Urinary bladder (tissue), 4 donors: Measurements from ENCODE around the gene VWA7. TPM values are rescaled to one million over a fixed set of nuclear protein-coding genes. Genes with fewer than 3 reads are reported as not detected.

Experiments used
- DNase-seq: peaks from one replicate; pipeline ENCODE4 v3.0.0-alpha.2; 2015; ENCODE audit errors: extremely low spot score
- H3K27ac ChIP-seq: one replicate; pipeline ENCODE4 v1.5.1; 2013; ENCODE audit warnings: low read depth, mild to moderate bottlenecking, moderate library complexity
- H3K36me3 ChIP-seq: one replicate; pipeline ENCODE4 v1.6.1; 2013; ENCODE audit warnings: mild to moderate bottlenecking, moderate library complexity; ENCODE audit not compliant: insufficient read depth
- H3K4me1 ChIP-seq: one replicate; pipeline ENCODE4 v1.6.1; 2013; ENCODE audit warnings: mild to moderate bottlenecking, moderate library complexity; ENCODE audit not compliant: insufficient read depth
- H3K4me3 ChIP-seq: one replicate; pipeline ENCODE4 v1.5.1; 2013; ENCODE audit warnings: low read depth, low read length
- WGBS: extraction: QIAGEN DNeasy Blood & Tissue Kit; methylation state at CpG from one replicate; pipeline ENCODE4 v1.1.7; 2013; 5-methylcytosine and 5-hydroxymethylcytosine counted together
- polyA plus RNA-seq: library from polyadenylated mRNA; stranded (reverse); fragments of 200-250 nt; gene quantifications from one replicate; pipeline ENCODE4 v1.2.3, GENCODE V29; 2013
- total RNA-seq: library from RNA; depleted of rRNA; stranded (reverse); fragments of >200 nt; gene quantifications from one replicate; pipeline ENCODE4 v1.2.3, GENCODE V29; 2014
- donor health status: healthy with polysubstance abuse.
- donor health status: healthy.

VWA7 gene
- total and polyA plus RNA-seq, 2 donors, result 0.39 to 0.42 TPM

DNA sequence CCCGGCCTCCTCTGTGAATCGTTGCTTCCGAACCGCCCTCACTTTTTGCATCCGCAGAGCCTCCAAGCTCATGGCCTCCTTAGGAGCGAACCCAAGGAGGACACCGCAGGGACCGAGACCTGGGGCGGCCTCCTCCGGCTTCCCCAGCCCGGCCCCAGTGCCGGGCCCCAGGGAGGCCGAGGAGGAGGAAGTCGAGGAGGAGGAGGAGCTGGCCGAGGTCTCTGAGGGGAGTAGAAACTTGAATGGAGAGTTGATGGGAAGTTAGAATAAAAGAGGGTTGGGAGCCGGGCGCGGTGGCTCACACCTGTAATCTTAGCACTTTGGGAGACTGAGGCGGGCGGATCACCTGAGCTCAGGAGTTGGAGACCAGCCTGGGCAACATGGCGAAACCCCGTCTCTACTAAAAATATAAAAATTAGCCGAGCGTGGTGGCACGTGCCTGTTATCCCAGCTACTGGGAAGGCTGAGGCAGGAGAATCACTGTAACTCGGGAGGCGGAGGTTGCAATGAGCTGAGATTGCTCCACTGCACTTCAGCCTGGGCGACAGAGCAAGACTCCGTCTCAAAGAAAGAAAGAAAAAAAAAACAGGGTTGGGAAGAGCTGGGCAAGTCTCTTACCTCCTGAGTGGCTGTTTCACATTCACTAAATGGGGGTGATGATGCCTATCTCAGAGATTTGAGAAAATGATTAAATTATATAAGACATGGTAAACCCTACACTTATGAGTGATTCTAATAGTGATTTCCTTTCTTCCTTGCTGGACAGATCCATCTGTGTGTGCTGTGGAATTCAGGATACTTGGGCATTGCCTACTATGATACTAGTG lies 36.5 kb downstream of the VWA7 start:
- 21% methylated on average over 29 of the region's 29 CpGs for WGBS
- Histone ChIP-seq H3K27ac (no peak overlapping the region), H3K4me3 (peak overlapping the region; percentile 40), H3K36me3 (no peaks in the 10 kb centered on the region), H3K4me1 (no peaks in the 10 kb centered on the region)
- DNase-seq, result no peak

DNA sequence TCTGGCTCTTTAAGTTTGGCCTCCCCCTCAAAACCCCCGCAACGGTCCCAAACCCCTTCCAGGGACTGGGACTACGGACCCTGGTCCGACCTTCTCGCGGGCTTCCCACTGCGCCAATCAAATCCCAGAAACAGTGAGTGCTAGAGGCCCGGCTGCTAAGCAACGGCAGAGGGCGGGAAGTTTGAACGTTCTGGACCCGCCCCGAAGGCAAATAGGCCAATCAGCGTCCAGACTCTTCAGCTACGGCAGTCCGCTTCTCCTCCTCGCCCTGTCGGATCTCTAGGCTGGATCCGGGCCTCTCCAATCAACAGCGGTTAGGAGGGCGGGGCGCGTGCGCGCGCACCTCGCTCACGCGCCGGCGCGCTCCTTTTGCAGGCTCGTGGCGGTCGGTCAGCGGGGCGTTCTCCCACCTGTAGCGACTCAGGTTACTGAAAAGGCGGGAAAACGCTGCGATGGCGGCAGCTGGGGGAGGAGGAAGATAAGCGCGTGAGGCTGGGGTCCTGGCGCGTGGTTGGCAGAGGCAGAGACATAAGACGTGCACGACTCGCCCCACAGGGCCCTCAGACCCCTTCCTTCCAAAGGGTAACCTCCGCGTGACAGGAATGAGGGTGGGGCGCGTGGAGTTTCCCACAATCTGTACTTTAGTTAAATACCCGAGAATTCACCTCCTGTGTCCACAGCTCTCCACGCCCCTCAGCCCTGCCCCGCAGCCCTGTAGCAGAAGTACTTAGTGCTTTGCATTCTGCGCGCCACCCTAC lies 37.3 kb downstream of the VWA7 start, which contains the start of gene MSH5:
MSH5 (plus strand) TSS at position 367 of the 758 bp plus-strand sequence. CDS start 462 bp downstream, outside the sequence.
- H3K36me3 ChIP-seq, result no peaks in the 10 kb centered on the region
- peak; percentile 99 for DNase-seq
- under 1% methylated on average over 58 of the region's 58 CpGs for WGBS
- no peaks in the 10 kb centered on the region for H3K4me1 ChIP-seq
- H3K4me3 ChIP-seq, result peak within 1 kb of the TSS; percentile 40
- peak within 1 kb of the TSS; percentile 14 for H3K27ac ChIP-seq

DNA sequence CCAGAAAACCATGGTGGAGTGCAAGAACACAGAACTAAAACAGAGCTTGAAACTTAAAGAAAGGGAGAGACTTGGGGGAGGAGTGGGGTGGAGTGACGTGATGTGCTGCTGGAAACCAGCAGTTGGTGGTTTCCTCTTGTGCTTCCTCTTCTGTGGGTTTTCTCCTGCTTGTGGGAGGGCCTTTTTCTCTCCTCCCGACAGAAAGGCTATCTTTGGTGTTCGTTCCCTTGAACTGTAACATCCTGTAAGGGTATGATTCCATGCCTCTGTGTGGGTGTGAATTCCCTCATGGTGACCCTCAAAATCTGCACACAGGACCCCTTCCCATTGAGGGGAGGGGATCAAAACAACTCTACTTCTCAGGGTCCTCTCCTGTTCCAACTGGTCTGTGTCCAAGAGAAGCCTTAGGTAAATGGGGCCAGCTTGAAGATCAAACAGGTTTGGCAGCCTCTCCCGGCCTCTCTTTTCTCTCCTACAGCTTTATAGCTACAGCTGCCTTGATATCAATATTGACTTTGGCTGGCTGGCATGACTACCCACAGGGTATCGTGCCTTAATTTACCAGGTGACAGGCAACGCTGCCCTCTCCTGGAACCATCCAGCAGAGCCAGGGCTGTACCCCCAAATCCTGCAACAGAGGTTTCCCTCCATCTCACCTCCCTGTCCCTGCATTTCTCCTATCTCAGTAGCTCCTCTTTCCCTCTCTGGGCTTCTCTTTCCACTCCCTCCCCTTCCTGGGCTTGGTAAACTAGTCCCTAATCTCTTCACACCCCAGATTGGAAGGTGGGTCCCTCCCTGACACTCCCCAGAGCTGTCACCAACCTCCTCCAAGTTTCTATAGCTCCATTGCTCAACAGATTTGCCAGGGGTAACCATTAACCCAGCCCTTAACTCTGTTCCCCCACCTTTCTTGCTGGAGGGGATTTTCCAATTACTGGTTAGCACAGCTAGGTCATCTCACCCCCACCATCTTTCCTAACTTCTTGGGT lies 38.8 kb downstream of the VWA7 start:
- H3K4me3 ChIP-seq, result no peak overlapping the region
- H3K27ac ChIP-seq, result peak overlapping the region; percentile 76
- 23% methylated on average over 6 of the region's 6 CpGs for WGBS
- DNase-seq, result peak; percentile 79
- no peaks in the 10 kb centered on the region for H3K36me3 ChIP-seq
- no peaks in the 10 kb centered on the region for H3K4me1 ChIP-seq

DNA sequence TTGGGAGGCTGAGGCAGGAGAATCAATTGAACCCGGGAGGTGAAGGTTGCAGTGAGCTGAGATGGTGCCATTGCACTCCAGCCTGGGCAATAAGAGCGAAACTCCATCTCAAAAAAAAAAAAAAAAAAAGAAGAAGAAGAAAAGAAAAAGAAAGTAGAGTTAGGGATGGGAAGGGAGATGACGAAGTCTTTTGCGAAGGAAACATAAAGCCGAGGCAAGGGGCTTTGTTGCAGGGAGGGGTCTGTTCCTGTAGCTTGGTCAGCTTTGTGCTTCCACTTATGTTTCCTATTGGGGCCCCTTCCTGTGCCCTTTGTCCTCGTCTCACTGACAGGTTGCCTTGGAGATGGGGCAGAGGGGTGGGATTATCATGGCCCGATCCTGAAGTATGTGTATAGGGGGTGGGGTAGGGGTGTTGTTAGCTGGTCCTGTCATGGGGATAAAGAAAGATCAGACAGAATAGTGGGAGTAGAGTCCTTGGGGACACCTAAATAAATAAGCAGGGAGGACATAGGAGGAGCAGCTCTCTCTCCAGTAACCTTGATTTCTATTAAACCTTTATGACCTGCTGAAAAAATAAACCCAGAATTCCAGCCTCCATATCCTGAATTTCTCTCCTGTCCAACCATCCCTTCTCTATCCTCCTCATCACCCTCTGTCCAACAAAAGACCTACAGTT lies 39.7 kb downstream of the VWA7 start:
- Histone ChIP-seq H3K4me1 (no peaks in the 10 kb centered on the region), H3K27ac (peak overlapping the region; percentile 76), H3K4me3 (no peak overlapping the region), H3K36me3 (no peaks in the 10 kb centered on the region)
- whole genome bisulfite sequencing, result 45% methylated on average over 7 of the region's 7 CpGs
- peak; percentile 70 for DNase-seq

DNA sequence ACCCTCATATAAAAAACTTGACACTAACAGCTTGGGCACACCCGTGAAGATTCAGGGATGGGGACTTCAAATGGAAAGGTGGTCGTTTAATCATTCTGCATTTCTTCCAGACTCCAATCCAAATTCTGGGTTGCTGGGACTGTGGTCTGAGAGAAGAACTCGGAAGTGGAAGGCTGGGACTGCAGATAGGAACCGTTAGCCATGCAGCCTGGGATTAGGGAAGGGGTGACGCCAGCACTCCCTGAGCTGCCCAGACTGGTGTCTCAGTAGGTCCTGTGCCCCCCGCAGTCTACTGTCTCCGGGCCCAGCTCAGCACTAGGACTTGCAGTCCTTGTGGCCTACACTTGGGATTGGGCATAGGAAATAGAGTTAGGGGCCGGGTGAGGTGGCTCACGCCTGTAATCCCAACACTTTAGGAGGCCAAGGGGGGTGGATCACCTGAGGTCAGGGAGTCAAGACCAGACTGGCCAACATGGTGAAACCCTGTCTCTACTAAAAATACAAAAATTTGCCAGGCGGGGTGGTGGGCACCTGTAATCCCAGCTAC lies 40.3 kb downstream of the VWA7 start:
- Histone ChIP-seq H3K4me3 (peak overlapping the region; percentile 64), H3K4me1 (no peaks in the 10 kb centered on the region), H3K36me3 (peaks cover 1% of the 10 kb centered on the region), H3K27ac (peak overlapping the region; percentile 98)
- DNase-seq, result no peak
- 32% methylated on average over 10 of the region's 10 CpGs for WGBS

DNA sequence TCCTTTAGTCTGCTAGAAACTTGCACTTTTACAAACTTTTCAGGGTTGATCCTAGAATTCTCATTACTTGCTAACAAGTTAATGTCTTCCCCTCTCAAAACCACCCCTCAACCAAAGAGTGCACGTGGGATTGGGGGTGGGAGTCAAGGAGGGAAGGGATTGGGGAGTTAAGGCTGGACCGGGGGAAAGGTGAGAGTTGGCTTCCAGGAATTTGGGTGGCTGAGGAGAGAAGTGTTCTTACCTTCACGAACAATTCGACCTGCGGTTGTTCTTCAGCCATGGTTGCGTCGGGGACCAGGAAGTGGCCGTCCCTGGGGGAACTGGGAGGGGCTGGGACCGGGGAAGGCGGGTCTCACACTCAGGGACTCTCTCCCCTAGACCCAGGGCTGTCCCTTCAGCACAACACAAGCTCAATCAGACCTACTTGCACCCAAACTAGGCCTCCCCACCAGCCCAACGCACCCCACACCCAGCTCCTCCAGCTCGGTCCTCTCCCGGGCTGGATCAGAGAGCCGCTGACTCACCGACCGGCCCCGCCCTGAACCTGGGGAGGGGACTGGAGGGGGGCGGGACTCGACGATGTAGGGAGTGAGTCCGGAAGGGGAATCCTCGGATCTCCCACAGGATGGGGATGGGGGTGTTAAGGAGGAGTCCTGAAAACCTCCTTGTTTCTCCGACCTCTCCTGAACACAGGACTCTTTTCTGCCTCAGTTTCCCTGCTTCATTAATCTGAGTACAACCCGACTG lies 40.9 kb downstream of the VWA7 start, which contains the start of gene CLIC1:
CLIC1 (minus strand) TSS at position 510 of the 747 bp plus-strand sequence; CDS start at position 280, 230 bp downstream.
- no peaks in the 10 kb centered on the region for H3K4me1 ChIP-seq
- H3K36me3 ChIP-seq, result peaks cover 2% of the 10 kb centered on the region
- H3K27ac ChIP-seq, result peak within 1 kb of the TSS; percentile 98
- peak within 1 kb of the TSS; percentile 64 for H3K4me3 ChIP-seq
- WGBS, result under 1% methylated on average over 24 of the region's 24 CpGs
- peak; percentile 83 for DNase-seq

DNA sequence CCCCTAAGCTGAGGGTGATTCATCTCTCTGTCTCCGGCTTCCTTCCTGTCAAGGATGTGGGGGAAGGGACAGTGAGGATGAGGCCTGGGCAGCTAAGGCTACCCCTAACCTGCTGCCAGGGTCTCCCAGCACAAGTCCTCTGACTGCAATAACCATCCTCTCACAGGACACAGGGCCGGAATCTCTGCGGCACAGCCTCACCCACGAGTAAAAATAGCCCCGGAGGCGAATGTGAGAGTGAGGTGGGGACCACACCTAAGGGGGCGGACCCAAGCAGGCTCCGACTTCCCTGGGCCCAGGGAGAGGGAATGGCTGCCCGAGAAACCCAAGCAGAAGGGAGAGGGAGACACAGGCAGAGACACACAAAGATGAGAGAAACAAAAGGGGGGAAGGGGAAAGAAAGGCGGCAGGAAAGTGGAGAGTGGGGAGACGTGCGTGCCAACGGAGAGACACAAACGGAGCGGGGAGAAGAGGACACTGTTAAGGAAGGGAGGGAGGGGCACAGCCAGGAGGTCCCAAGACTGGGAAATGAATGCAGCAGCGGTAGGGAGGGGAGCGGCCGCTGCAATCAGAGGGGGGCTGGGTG lies 42.2 kb downstream of the VWA7 start:
- H3K4me1 ChIP-seq, result no peaks in the 10 kb centered on the region
- peak overlapping the region; percentile 64 for H3K4me3 ChIP-seq
- H3K36me3 ChIP-seq, result peaks cover 2% of the 10 kb centered on the region
- H3K27ac ChIP-seq, result peak overlapping the region; percentile 98
- DNase-seq, result no peak
- WGBS, result under 1% methylated on average over 18 of the region's 18 CpGs

DNA sequence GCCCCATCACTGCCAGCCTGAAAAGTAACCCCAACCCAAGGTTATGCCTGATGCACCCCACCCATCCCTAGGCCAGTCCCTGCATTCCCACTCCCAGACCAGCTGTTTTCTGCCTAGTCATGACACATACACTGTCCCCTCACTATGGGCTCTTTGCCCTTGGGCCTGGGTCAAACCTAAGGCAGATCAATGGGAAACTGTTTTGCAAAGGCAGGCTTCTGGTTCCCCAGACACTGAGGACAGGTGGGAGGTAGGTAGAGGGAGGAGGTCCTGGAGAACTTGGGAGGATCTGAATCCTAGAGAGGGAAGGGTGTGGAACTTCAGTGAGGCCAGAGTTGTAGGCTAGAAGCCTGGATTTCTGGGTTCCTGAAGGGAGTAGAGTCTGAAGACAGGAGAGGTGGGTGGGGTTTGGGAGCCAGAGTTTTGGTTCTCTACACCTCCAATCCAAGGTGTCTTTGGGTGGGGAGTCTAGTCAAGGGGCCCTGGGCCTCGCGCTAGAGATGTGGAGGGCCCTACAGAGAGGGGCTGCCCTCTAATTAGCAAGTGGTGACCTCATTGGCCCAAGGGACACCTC lies 42.8 kb downstream of the VWA7 start:
- WGBS, result 15% methylated on average over 2 of the region's 2 CpGs
- H3K4me1 ChIP-seq, result no peaks in the 10 kb centered on the region

DNA sequence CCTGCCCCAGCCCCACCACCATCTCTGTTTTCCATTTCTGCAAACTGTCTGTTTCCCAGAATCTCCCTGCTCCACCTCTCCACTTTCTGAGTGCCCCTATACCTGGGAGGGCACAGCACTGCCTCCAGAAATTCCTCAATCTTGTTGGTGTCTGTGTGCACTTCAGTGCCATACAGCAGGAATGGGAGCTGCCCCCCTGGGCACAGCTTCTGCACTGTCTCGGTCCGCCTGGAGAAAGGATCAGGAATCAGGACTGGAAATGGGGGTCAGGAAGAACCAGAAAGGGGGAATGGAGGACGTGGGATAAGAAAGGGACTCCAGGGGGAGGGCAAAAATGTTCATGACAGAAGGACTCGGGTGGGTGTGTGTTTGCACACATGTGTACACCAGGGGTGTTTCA lies 43.4 kb downstream of the VWA7 start:
- WGBS, result 81% methylated on average over 4 of the region's 4 CpGs
- DNase-seq, result no peak
- Histone ChIP-seq H3K4me3 (no peak overlapping the region), H3K4me1 (no peaks in the 10 kb centered on the region), H3K27ac (no peak overlapping the region), H3K36me3 (peaks cover 2% of the 10 kb centered on the region)

More for the DNA sequence above, 42.8 kb downstream of the VWA7 start:
- H3K36me3 ChIP-seq, result peaks cover 2% of the 10 kb centered on the region
- H3K27ac ChIP-seq, result peak overlapping the region; percentile 98
- no peak for DNase-seq
- peak overlapping the region; percentile 64 for H3K4me3 ChIP-seq

DNA sequence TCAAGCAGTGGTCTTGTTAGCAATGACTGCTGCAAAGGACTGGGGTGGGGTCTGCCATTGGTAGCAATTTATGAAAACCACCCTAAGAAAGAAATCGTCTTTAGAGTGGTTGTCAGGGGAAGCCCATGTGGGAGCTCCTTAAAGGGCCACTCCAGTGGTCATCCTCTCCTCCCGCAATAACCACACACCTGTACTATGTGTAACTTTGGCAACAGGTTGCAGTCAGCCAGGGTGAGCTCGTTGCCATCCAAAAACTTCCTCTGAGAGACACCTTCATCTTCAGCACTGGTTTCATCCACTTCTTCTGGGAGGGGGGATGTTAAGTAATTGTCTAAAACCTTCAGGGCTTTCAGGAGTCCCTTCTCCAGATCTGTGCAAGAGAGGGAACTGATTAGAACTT lies 45.1 kb downstream of the VWA7 start:
- WGBS, result 76% methylated on average over 3 of the region's 3 CpGs
- H3K36me3 ChIP-seq, result peaks cover 2% of the 10 kb centered on the region
- DNase-seq, result no peak
- H3K27ac ChIP-seq, result no peak overlapping the region
- no peaks in the 10 kb centered on the region for H3K4me1 ChIP-seq
- no peak overlapping the region for H3K4me3 ChIP-seq

DNA sequence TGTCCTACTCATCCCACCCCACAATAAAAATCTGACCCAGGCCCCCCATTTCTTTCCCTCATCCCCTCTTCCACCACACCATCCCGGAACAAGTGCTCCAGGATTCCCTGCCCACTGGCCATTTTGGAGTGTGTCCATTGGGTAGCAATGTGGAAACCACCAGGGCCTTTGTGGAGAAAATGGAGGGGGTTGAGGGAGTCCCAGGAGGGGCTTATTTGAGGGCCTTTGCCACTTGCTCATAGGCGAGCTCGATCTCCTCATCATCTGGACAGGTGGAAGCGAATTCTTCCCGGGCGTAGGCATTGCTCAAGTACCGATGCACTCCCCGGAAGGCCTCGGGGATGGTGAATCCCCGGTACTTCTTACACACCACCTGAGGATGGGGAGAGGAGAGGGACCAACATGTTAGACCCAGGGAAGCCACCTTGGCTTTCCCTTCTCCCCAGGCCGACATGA lies 46.5 kb downstream of the VWA7 start:
- Histone ChIP-seq H3K36me3 (peaks cover 2% of the 10 kb centered on the region), H3K27ac (peak overlapping the region; percentile 38), H3K4me3 (no peak overlapping the region), H3K4me1 (no peaks in the 10 kb centered on the region)
- DNase-seq, result no peak
- 86% methylated on average over 11 of the region's 11 CpGs for WGBS
